GM19239 (cell line): ENCODE results near the gene GYG1.
"Not testable (repeated sequence)": the region's sequence is repeated elsewhere in the genome, so short reads cannot be mapped to it uniquely, and the experiment has no call there.

Source experiments
- DNase-seq: peaks from one replicate; pipeline ENCODE4 v3.0.0; 2011; ENCODE audit warnings: low spot score; ENCODE audit not compliant: insufficient read length
- FAIRE-seq: peaks from 2 replicates; lab custom pipeline; 2011; peaks lifted over from hg19 to GRCh38; lab: Jason Lieb, UNC

The GYG1 gene

DNA sequence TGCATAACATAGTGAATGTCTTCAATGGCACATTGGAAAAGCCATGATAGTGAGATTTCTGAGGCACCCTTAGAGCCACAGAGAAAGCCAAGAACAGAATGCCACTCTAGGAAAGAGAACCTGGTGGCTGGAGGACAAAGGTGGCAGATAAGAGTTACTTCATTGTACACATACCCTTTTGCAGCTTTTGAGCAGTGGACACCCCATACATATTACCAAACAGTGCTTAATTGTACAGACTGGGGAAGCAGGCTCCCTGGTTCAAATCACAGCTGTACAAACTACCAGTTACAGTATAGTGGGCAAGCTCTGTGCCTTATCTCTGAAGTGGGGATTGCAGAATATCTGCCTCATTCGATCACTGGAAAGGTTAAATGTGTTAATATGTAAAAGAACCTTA lies 10.1 kb upstream of the GYG1 start:
- DNase-seq (no peak), FAIRE-seq (no peak)

- FAIRE-seq, DNase-seq: not testable (repeated sequence)
Measured at GRCh38 chr3:148987551-148987950, 3.8 kb upstream of the GYG1 start.

DNA sequence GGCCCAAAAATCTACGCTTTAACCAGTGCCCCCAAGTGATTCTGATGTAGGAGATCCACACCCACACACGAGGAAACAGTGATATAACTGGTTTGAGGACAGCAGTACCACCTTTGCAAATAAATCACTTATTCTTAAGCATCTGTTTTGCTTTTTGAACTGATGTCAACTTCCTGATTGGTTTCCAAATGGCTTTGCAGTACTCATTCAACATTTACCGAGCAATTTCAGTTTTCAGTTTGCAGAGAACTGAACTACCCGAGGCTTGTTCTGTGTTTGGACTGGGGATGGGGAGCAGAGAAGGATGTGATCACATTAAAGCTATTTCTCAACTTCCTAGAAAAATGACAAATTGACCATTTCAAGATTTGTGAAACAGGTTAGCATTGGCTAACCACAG lies 1.1 kb upstream of the GYG1 start:
- FAIRE-seq = no peak
- DNase-seq = peak; percentile 52

DNA sequence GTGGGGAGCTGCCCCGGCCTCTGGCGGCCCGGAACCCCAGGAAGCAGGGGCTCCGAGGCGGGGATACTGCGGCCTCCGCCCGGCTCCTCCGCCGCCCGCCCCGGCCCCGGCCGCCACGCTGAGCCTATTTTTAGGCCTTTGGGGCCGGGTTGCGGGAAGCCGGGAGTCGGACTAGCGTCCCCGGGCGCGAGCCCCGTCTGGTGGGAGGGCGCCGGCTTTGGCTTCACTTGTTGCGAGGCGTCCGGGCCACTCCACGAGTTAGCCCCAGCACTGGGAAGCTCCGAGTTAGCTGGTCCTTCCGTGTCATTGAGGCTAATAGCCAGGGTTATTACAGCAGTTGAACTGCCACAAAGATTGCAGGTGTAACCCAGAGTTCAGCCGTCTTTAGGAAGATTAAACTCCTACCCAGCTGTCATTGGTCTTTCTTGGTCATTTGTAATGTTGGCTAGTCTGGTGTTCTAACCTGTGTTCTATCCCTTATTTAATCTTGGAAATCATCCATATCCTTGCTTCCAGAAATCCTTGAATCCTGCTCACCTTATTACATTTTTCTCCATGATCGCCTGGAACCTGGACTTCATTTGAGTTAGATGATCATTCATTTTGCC lies 791 bp downstream of the GYG1 start:
- FAIRE-seq = peak; percentile 76
- no peak for DNase-seq

GRCh38 chr3:148992635-148993255 lies 1.4 kb downstream of the GYG1 start:
- DNase-seq (no peak), FAIRE-seq (no peak)

DNA sequence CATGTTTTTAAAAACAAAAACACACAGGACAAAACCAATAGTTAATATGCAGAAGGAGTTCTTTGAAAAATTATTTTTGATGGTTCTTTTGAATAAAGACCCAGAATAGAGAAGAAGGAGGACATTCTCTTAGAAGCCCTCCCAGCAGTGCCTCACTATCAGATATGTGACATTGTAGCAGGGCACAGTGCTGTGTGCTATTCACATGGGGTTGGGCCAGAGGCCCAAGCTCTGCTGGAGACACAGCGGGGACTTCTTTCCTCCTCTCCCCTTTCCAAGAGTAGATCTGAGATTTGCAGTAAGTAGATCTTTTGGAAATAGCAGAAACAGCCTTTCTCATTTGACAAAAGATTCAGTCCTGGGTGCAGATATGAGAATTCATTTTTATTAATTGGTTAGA lies 6.3 kb downstream of the GYG1 start:
- FAIRE-seq = no peak
- DNase-seq = no peak

DNA sequence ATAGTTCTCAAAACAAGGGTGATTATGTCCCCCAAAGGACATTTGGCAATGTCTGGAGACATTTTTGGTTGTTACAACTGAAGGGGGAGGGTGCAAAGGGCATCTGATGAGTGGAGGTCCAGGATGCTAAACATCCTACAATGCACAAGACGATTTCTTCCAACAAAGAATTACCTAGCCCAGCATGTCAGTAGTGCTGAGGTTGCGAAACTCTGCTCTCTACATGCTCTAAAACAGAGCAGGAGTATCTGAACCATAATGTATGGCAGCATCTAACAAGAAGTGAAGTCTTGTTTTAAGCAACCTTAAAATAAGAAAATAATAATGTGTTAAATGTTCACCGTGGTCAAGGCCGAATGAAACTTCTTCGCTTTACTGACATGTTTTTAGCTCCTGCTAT lies 7.0 kb downstream of the GYG1 start:
- FAIRE-seq = no peak
- no peak for DNase-seq

DNA sequence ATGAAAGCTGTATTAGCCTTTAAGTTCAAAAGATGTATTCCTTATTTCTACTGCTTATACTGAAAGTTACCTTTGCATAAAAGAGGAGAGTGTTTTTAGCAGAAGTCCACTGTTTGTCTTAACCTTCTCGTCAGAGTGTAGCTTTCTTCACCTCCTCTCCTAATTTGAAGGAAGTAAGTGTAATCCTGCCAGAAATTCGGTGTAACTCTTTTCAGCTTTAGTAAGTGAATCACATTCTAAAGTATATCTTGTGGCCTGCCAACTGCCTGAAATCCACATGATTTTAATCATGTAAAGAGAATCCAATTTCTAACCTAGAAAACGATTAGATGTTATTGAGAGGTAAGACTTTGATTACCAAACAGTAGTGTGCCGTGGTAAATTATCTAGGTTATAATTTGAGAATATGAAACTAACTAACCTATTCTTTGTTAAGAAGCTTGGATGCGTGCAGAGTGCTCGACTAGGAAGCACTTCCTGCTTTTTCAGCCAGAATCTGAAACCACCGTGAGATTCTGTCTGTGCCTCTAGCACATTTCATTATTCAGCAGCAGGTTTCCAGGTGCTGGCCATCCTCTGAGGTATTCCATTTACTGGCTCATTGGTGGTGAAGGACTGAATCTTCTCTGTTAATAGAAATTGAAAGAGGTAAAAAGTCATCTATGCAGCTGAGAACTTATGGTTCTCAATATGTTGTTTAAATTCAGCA lies 7.5 kb downstream of the GYG1 start:
- DNase-seq = no peak
- FAIRE-seq = peak; percentile 40

- no peak for DNase-seq
- FAIRE-seq = no peak
Measured at GRCh38 chr3:148999806-149000205, 8.5 kb downstream of the GYG1 start.

DNA sequence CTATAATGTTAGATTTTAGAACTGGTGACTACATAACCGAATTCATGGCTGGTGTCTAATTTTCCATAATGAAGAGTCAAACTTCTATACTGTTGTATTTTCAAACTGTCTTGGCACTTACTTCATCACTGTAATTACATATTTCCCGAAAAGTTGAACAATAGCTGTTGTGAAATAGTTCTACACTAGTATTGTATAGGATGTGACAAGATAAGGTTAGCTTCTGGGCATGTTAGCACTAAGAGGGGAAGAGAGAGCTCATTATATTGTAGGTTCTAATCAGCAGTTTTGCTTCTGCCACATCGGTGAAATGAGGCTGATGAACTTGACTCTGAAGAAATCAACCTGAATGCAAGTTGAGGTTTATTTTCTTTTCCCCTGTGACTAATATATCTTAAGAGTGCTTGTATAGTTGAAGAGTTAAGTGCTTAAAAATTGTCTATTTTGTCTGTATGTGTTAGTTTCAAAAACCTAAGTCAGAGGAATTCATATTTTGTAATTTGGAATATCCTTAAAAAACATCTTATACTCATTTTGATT lies 8.9 kb downstream of the GYG1 start:
- FAIRE-seq (no peak), DNase-seq (no peak)

DNA sequence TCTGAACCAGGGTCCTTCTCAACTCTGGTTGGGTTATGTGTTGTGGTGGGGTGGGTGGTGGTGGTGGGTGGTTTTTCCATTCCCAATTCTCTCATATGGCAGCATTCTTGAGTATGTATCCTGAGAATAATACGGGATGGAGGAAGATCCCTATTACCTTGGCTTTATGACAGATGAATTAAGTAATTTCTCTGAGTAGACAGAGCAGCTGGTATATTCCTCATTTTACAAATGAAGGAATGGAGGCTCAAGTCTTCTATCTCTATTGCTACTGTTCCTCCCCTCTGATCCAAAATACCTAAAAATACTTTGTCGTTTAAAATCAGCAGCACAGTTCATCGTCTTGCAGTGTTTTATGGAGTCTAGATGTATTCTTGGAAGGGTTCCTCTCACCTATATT lies 10.4 kb downstream of the GYG1 start:
- FAIRE-seq (no peak), DNase-seq (no peak)

DNA sequence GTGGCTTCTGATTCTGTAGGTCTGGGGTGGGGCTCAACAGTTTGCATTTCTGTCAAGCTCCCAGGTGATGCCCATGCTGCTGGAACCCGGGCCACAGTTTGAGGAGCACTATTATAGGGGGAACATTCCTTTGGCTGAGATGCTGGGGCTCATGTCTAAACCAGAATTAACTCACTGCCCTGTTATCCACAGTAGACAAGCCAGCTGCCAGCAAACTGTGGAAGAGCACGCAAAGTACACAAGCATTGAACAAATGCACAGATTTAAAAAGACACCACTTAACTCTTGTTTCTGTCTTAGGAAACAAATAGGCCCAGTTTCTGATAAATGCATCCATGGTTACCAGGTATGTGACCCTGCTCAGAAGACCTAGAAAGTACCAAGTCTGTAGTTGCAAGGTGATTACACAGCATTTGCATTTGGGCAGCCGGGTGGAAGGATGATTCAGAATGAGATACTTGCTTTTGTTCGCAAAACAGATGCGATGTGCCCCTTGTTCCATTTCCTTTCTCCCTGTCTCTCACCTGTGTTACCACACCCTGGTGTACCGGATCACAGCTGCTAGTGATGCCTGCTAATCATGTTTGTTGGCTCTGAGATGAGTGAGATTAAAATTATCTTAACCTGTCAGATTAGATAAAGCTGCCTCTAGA lies 12.4 kb downstream of the GYG1 start:
- FAIRE-seq = peak; percentile 80

GRCh38 chr3:149004622-149005021 lies 13.3 kb downstream of the GYG1 start:
- DNase-seq = no peak
- no peak for FAIRE-seq

More for the DNA sequence above, 12.4 kb downstream of the GYG1 start:
- DNase-seq = no peak

DNA sequence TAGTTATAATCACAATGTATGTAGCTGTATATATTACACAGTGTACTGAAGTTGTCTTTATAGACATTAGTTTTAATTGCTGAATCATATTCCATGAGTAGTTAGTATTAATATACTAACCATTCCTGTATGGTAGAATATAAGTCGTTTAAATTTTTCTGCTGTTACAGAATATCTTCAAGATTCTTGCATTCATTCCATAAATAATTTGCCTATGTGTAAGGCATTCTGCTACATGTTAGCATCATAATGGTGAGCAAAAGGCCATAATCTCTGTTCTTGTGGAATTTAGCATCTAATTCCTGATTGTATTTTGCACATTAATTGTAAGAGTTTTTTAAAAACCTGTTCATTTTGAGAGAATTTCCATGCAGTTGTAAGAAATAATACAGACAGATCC lies 14.1 kb downstream of the GYG1 start:
- DNase-seq = no peak
- FAIRE-seq = no peak

DNA sequence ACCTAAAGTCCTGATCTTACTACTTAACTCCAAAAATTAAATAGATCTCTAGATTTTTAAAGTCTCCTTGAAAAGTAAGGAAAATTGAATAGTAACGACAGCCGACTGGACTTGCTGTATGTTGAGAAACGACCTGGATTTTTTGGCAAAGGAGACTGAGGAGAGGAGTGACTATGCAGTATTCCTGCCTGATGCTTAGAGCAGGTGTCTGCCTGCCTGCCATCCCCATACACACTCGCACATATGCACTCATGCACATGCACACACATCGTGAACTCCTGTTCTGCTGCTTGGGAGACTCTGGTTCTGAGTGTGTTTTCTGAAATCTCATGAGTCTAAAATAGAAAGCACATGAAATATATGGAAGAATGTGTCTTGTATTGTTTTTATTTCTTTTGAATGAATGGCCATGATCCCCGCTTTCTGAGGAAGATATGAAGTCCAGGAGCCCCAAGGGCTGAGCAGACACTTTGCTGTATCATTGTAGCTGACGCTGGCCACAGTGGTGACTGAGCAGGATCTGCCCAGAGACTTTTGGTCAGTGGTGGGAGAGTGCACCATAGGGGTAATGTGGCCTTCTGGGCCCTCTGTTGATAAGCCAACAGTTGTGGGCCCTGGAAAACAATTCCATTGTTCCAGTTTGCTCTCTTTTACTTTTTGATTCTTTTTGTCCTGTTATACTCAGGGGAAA lies 16.4 kb downstream of the GYG1 start:
- no peak for DNase-seq
- no peak for FAIRE-seq

DNA sequence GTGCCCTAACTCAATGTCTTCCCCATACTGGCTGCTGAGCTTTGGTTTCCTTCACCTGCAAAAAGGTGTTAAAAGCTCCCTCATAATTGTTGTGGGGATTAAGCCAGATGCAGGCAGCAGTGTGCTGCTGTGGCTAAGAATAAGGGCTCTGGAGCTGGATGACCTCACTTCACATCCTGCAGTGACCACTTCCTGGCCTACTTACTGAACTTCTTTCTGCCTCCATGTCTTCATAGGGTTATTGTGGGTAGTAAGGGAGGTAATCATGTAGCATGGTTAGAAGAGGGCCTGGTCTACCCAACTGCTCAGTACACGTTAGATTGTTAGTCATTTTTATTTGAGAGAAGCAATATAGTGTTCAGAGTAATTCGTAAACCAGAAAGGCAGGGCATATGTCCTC lies 18.4 kb downstream of the GYG1 start:
- DNase-seq (no peak), FAIRE-seq (no peak)

DNA sequence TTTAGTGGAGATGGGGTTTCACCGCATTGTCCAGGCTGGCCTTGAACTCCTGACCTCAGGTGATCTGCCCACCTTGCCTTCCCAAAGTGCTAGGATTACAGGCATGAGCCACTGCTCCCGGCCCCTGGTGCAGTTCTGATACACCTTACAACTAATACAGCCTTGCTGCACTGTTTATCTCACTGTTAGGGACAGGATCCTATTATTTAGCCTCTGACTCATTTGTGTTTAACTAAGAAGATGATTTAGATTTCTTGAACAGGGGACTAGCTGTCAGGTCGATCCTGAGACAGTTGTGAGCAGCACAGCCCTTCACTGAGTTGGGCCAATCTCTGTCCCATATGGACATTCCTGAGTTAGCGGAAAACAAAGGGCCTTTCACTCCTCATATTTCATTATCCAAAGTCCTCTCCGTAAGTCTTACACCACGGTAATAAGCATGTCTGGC lies 19.2 kb downstream of the GYG1 start:
- no peak for DNase-seq
- FAIRE-seq = no peak

- FAIRE-seq (no peak), DNase-seq (no peak)
Measured at GRCh38 chr3:149010966-149011365, 19.6 kb downstream of the GYG1 start.

- DNase-seq (no peak), FAIRE-seq (no peak)
Measured at GRCh38 chr3:149011676-149012075, 20.3 kb downstream of the GYG1 start.

DNA sequence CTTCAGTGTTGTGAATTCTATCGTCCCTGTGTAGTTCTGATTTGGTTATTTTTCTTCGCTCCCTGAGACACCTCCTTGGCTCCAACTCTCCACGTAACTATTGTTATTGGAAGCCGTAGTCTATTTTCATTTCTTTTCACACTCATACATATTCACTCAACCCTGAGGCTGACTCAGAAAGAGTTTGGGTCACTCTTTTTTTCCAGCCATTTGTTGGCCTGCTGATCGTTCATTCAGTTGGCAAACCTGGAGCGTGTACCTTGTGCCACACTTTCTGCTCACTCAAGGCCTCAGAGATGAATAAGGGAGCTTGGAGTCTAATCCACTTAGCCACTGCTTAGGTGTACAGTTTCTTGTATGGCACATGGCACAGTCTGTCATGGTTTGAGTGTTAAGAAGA lies 22.4 kb downstream of the GYG1 start:
- DNase-seq (no peak), FAIRE-seq (peak; percentile 8)
